HG03280 (cell line): ENCODE results near the gene ENOX1.

Source experiments
- ATAC-seq: cut with Tn5 transposase; IDR thresholded peaks from one replicate; pipeline ENCODE4 v1.9.1; 2021; ENCODE audit warnings: mild to moderate bottlenecking, moderate library complexity; ENCODE audit not compliant: unreplicated experiment

Gene ENOX1

DNA sequence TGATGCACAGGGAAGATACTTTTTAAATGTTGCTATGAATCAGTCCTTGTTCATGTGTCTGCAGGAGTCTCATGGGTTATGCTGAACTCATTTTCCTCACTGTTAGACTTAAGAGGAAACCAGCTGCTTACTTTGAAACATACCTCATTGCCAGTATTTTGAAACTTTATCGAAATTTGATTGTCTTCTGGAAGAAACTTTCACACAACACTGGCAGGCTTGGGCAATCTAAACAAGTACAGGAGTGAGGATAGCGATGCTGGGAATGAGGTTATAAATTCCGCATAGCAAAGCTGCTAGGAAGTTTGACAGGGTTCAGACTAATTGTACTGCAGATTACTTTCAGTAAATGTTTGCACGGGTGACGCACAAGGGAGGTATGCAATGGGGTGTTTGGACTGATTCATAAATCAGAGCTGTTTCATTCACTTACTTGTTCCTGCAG, 517.7 kb downstream of the ENOX1 start:
- ATAC-seq, result no peak

DNA sequence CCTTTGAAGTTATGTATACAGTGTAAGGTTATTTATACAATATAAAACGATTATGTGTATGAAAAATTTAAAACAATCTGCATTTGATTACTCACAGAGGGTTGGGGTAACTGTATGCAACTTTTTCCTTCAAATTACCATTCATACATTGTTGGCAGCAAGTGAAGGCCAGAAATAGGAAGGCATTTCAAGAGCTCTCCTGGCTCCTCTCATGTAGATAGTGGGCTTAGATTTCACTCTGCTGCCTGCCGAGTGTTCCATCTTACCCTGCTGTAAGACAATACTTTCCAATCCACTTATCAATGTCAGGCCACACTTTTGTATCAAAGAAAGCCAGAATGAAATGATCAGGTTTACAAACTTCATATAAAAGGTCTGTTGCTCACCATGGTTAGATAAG, 518.1 kb downstream of the ENOX1 start:
- ATAC-seq, result no peak

DNA sequence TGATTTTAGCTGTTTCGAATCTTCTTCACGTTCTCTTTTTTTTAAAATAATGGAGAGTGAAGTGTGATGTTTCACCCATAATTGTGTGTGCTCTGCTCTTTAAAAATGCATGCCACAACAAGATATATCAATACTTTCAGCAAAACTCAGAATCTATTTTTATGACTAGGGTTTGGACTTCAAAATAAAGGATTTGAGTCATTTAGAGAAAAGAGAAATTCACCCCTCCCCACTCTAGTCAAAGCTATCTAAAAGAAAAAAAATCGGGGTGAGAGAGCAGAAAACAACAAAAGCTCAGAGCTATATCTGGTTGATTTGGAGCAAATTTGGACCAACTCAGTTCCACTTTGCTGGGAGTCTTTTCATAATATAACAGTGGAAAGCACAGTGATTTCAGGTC, 518.9 kb downstream of the ENOX1 start:
- no peak for ATAC-seq

DNA sequence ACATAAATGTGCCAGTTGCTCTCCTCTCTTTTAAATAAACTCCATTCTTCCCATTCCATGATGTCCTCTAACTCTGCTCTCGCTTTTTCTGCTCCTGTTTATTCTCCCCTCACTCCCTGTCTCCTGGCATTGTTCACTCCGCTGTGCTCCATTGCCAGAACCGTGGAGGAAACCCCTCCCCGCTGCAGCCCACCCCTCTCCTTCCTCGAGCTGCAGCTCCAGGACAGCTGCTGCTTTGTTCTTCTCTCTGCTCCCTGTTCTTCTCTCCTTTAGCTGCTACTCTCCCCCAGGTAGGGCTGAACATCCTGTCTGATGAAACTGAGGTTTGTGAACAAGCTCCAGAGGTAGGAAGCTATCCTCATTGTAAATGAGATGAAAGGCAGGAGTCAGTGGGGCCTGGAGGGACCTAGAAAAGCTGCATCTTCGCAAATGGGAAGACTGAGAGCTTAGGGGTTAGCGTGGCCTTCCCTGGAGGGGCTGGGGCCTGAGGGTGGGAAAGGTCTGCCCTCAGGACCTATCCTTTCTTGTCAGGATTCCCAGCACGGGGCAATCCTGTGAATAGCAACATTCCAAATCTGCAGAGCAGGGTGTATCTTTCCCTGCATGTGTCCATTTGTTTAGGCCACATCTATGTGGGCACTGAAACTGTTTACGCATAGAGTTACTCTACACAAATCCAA, 519.7 kb downstream of the ENOX1 start:
- no peak for ATAC-seq

DNA sequence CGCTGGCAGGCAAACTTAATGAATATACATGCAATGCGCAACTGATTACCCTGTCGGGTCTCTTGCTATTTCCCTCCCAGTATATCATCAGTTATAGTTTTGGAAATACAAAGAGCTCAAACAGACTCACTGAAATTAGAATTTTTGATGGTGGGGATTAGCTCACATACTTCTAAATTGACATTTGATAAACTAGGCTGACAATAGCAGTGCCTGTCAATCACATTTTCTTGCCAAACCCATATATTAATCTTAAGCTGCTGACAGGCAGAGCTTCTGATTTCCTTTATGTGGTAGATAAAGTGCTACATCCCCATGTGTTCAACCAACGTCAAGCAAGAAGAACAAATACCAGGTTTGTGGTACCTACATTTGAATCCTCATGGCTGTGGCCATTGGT, 521.7 kb downstream of the ENOX1 start:
- ATAC-seq, result no peak

DNA sequence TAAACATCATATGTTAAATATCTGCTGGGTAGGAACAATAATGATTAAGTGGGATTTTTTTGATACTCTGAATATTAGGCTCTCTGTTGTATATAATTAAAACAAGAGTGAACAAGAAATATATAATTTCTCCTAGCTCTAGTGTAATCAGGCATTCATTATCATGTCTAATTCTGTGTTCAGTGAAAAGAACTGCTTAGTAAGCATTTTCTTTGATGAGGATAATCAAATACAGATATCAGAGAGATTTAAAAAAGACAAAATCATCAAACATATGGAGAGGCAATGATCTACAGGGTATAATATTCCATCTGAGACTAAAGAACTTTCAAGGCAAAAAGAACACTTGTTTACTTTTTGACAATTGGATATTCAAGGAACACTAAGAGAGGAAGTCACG, 522.3 kb downstream of the ENOX1 start:
- ATAC-seq, result no peak

DNA sequence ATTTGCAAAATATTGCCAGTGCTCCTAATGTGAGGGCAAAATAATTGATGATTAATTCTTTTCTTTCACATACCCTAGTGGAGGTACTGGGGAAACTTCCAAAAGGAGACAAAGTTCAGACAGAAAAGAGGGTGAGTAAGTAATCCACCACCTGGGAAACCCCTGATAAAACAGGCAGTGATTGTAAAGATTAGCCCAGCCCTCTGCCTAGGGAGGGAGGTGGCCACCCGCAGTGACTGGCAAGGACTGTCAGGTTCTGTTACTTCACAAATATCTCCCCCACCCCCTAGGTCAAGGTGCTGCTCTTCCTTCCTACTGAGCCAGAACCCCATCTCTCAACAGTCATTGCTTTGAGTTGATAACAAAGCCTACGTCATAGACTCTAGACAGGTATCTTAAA, 523.7 kb downstream of the ENOX1 start:
- ATAC-seq, result no peak

DNA sequence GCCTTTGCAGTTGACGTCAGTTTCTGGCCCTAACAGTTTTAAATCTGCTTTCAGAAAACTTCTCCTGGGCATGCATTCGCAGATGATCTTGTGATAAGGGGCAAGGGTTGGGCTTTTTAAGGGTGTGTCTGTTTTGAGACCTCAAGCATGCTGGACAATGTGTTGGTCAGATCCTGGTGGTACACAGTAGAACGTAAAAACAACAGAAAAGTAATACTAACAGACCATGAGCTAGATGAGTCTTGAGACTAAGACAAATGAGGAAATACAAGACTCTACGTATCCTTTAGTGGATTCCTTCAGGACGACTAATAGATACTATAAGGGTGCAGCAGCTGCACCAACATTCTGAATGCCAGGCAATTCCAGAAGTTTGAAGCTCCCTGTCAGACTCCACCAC, 525.8 kb downstream of the ENOX1 start:
- ATAC-seq, result no peak

DNA sequence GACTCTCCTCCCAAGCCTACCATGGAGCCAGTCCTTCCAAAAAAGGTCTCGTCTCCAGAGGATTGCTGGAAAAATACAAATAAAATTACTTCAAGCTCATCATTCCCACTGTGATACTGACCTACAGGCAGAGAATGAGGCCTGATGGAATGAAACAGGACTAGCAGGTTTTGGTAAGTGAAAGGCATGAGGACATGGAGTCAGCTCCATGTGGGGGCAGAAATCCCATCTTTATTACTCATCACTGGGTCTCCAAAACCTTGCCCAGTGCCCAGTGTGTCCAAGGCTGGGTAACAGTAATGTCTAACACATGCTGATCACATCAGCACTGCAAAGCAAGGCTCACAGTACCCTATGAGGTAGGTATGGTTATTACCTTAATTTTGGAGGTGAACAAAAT, 528.0 kb downstream of the ENOX1 start:
- no peak for ATAC-seq

DNA sequence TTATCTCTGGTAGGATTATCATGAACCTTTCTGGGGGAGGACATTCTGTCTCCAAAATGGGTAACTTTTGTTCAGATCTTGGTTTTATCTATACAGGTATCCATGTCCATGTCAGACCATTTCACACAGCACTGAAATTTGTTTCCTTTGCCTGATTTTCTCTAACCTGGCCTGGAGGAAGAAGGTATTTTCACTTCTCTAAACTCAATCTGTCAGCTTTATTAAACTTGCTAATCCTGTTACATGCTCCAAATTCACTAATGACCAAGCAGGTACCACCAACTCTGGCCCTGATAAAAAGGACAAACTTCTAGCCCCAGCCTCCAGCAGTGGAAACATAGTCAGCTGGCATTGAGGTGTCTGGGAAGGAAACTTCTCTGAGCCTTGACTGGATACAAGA, 529.0 kb downstream of the ENOX1 start:
- ATAC-seq, result no peak

DNA sequence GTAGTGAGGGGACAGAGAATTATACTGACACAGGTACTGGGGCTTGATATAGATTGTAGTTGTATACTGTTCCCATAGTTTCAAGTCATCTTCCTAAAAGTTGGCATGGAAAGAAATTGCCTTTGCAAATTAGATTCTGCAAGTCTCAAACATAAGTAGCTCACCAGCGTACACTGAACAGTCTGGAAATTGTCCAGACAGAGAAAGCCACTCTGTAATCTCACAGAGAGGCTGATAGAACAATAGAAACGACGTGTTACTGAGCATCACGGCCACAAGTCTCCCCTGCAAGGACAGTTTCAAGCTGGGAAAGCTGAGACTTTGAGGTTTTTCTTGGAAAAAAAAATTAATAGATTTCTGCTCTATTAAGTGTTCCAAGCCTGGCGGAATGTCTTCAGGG, 534.8 kb downstream of the ENOX1 start:
- ATAC-seq, result no peak

DNA sequence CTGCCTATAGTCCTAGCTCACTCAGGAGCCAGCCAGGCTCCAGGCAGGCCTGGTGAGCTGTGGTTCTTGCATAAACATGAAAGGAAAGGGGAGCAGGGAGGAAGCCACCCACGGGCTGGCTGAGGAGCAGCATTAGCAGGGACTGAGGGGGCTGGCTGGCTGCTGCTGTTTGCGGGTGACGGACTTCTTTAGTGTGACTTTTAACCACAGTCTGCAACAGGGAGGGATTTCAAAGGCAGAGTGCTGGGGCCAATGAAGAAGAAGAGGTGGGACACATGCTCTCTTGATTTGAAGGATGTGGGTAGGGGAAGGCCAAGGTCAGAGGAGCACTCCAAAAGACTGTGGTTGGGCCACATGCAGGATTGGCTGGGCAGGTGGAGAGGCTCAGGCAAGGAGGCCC, 540.4 kb downstream of the ENOX1 start:
- ATAC-seq, result no peak

DNA sequence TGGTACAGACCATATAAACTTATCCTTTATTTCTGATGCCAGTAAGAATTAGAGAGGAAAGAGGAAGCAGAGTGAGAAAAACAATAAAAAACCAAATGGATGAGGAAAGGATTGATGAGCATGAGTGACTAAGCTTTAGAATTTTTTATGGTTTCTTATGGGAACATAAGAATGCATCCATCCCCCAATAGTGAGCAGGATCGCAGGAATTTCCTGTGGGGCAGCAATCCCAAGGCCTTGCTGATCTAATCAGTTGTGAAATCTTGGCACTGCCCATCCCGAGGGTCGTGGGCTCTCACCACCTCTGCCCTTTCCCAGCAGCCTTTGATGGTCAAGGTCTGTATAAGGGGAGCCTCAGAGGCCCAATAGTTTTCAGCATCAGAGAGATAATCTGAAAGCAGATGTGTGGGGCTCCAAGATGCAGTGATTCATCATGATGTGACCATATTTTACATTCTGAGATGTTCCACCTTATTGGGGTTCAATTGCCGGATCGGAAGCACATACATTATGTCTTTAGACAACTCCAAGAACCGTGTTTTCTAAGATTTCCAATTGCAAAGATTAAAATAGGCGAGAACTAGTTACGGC, 541.3 kb downstream of the ENOX1 start:
- no peak for ATAC-seq

DNA sequence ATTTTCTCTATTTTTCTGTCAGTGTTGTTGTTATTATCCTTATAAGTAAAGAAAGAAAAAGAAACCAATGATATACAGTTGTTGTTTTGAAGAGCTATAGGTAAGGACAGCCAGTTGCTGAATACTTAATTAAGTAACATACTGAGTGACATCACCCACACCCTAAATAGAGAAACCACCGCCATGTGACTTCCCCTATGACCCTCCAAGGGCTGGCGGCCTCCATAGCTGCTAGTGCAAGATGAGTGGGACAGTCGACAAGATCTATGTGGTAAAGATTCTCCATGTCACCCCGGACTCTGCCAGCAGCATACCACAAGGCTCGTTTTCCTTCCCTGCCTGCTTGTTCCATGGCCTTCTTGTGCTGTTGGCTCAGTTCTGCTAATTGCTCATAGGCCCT, 542.3 kb downstream of the ENOX1 start:
- no peak for ATAC-seq

DNA sequence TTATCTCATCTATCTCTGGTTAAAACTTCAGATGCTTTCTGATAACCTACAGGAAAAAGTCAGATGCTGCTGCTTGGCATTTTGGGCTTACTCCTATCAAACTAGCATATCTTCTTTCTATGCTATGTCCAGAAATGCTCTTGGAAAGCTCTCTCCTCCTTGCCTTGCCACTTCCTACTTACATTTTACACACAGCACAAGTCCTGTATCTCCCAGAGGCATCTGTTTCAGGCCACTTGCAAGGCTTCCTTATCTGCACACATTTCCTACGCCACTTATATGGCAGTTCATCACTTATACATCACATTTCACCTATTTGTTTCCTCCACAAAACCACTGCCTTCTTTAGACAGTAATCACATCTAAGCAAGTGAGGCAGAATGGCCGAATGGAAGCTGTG, 543.1 kb downstream of the ENOX1 start:
- ATAC-seq, result no peak

DNA sequence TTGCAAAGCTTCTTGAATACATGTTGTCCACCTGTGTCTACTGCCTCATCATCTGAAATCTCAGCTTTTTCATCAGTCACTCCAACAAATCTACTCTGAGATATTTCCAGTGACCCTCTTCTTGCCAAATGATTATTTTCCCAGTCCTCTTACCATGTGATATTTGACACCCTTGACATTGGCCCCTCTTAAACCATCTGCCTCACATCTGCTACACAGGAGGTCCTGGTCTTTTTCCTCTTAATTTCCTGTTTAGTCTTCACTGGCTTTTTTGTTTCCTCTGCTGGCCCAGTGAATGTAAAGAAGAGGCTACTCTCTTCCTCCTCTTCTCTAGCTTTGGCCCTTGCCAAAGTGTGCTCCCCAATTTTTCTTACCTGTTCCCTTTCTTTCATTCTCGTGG, 544.7 kb downstream of the ENOX1 start:
- no peak for ATAC-seq

DNA sequence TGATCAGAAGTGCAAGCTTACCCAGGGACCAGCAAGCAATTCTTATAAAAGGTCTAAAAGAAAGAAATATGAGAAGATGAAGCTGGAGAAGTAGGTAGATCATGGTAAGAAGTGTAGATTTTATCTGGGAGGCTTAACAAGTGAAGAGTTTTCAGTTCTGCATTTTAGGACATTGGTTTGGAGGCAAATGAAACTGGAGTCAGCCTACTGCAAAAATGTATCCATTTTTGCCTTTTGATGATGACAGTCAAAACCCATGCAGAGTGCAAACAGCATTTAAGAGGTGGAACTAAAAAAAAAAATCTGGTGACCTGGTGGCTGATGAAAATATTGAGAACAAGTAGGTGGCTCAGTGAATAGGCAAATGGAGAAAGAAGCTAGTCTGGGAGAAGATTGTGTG, 546.5 kb downstream of the ENOX1 start:
- ATAC-seq, result no peak

DNA sequence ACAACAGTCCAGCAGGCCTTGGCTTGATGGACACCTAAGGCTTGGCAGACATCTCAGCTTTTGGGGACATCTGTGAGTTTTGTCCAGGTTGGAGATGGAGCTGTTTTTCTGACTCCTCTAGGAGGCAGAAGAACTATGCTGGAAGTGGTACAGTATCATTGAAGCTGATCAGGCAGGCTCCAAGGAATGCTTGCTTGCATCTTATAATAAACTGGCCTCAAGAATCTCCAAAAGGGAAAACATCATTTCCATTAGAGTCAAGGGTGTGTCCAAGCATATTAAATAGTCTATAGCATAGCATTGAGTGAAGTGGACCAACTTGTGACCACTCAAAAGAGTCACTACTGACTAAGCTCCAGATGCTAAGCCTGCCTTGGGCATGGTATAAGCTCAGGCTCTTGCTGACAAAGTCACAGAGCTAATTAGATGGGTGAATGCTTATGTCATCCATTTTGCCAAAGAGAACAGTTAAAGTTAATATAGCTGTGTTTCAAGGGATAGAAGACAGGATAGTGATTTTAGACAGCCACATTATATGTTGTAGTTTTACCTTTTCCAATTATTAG, 547.4 kb downstream of the ENOX1 start:
- ATAC-seq, result no peak

DNA sequence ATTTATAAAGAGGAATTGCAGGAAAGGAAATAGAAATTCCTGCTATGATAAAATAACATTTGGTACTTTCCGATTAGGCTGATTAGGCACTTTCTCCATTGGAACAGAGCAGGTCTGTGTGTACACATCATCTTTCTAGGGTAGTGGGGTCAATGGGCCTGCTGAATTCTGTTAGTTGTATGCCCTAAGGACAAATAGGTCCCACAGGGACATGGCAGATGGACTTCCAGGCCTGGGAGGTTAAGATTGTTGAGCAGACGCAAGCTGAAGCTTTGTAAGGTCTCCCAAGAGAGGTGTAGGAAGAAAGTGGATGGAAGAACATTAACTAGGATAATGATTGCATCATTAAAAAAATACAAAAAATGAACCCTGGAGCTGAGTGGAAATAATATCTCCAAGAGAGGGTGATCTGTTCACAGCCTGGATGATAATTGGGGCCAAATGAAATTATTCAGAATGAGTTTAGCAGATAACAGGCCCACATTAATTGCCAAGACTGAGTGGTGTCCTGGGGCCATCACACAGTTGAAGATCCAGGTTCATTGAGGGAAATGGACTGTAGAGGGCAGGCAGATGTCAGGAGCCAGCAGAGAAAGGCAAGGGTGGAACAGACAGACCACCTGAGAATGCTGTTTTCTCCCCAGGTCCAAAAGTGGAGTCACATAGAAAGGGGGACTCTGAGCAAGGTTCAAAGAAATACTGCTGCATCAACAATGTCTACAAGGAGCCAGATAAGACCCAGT, 548.3 kb downstream of the ENOX1 start:
- no peak for ATAC-seq

DNA sequence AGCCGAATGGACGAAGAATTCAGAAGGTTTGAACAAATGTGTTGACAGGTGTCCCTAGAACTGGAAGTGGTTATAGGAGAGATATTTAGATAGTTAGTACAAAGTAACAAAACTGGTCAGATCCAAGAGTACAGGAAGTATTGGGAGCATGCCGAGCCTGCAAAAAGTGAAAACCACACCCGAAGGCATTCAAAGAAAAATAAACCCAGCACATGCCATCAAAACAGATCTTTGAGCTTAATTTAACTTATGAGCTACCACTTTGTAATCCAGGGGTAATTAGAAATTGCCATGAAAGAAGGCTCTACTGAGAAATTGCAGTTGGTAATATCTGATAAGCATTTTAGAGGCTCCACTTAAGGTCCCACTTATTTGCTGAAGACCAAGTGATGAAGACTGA, 549.2 kb downstream of the ENOX1 start:
- no peak for ATAC-seq

DNA sequence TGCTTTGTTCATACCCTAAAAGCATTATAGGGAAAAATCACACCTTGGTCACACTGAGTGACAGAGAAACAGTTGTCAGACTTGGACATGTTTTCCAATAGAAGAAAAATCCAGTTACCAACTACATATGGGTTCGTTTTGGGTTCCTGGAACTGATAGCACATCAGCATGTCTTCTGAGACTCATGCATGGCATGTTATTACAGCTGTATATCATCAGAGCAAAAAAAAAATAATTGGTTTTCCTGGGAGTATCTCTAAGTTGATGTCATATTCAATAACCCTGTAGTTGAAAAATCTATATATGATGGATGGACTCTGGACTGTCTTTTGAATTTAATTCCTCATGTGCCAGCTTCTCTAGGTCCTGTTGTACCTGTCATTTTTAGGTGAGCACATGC, 551.7 kb downstream of the ENOX1 start:
- ATAC-seq, result no peak

DNA sequence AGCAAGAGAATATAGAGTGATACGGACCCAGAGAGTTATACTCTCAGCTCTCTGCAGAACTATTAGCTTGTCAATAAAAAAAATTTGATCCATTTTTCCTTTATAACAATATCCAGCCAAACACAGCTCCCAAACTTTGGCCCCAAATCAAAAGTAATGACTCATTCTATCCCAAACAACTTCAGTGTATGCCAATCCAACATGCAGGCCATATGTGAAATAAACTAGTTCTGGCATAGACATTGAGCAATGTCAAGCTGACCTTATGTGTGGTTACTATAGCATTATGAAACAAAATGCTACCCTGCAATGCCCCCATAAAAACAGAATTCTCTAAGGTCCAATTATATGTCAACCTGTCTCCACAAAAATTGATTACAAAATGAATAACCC, 553.9 kb downstream of the ENOX1 start:
- no peak for ATAC-seq
